ENCODE results near the gene RPAP2.
"Not testable (repeated sequence)": the region's sequence is repeated elsewhere in the genome, so short reads cannot be mapped to it uniquely, and the experiment has no call there.

The RPAP2 gene

GRCh38 chr1:92298573-92299476, at the start of gene RPAP2, which contains the start of gene GLMN:
TSS of gene RPAP2 (plus strand) at chr1:92299059. CDS start at chr1:92299074, 15 bp downstream.
TSS of gene GLMN (minus strand) at chr1:92298987. CDS start at chr1:92297999, 988 bp downstream.
- peak; percentile 83 for DNase-seq

GRCh38 chr1:92254714-92255113, 44.1 kb upstream of the RPAP2 start:
- DNase-seq = not testable (repeated sequence)

- no peak for DNase-seq
Observed at GRCh38 chr1:92259350-92259749, 39.5 kb upstream of the RPAP2 start.

GRCh38 chr1:92262516-92262915, 36.3 kb upstream of the RPAP2 start:
- no peak for DNase-seq

- no peak for DNase-seq
Observed at GRCh38 chr1:92273039-92273438, 25.8 kb upstream of the RPAP2 start.

GRCh38 chr1:92274939-92275338, 23.9 kb upstream of the RPAP2 start:
- DNase-seq = no peak

- DNase-seq = no peak
Observed at GRCh38 chr1:92276082-92276481, 22.8 kb upstream of the RPAP2 start.

GRCh38 chr1:92277105-92277723, 21.6 kb upstream of the RPAP2 start:
- no peak for DNase-seq

GRCh38 chr1:92279781-92280180, 19.1 kb upstream of the RPAP2 start:
- not testable (repeated sequence) for DNase-seq

GRCh38 chr1:92281411-92281810, 17.4 kb upstream of the RPAP2 start:
- DNase-seq = not testable (repeated sequence)

GRCh38 chr1:92291372-92291999, 7.4 kb upstream of the RPAP2 start:
- peak; percentile 46 for DNase-seq

GRCh38 chr1:92298213-92298572, 666 bp upstream of the RPAP2 start:
- no peak for DNase-seq

GRCh38 chr1:92299477-92300150, 755 bp downstream of the RPAP2 start:
- peak; percentile 28 for DNase-seq

GRCh38 chr1:92301021-92301420, 2.2 kb downstream of the RPAP2 start:
- no peak for DNase-seq

- no peak for DNase-seq
Observed at GRCh38 chr1:92306020-92306419, 7.2 kb downstream of the RPAP2 start.

GRCh38 chr1:92307980-92308379, 9.1 kb downstream of the RPAP2 start:
- no peak for DNase-seq

GRCh38 chr1:92310185-92310597, 11.3 kb downstream of the RPAP2 start:
- DNase-seq = peak; percentile 31

- no peak for DNase-seq
Observed at GRCh38 chr1:92314024-92314423, 15.2 kb downstream of the RPAP2 start.

- DNase-seq = no peak
Observed at GRCh38 chr1:92315766-92316599, 17.1 kb downstream of the RPAP2 start.

GRCh38 chr1:92317836-92318493, 19.1 kb downstream of the RPAP2 start:
- no peak for DNase-seq
